Measurements from ENCODE around the gene VMAC.

DNA sequence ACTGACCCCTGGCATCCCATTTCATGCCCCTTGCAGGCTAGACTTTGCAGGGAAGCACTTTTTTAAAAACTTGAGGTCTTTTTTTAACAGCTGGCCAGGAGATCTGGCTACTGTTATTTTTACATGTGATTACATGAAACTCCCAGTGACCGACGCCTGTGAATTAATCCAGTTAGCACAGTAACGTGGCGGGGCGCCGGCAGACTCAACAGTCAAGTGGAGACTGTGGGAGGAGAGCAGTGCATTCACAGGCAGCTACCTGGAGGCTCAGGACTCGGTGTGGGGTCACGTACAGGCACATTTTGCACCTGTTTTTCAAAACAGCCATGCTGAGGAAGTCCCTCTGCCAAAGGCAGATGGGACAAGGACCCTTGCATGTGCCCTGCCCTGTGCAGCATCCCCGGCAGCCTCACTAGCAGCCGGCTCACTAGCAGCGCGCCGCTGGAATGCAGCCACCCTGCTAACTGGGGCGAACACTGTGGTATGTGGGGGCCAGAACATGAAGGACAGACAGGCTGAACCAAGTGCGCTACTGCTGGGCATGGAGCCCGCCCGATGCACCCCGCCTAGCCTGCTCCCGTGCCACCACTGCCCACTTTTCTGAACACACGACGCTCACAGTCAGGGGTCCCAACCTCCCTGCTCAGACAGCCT is 28.1 kb downstream of the VMAC start:
- TF ChIP-seq CTCF (IDR thresholded peaks at IDR 0.05) (no peak), POLR2A (IDR thresholded peaks at IDR 0.05) (no peak)

All from lower leg skin (tissue), 3 donors.